ENCODE results near the gene ZNF883.

The ZNF883 gene

DNA sequence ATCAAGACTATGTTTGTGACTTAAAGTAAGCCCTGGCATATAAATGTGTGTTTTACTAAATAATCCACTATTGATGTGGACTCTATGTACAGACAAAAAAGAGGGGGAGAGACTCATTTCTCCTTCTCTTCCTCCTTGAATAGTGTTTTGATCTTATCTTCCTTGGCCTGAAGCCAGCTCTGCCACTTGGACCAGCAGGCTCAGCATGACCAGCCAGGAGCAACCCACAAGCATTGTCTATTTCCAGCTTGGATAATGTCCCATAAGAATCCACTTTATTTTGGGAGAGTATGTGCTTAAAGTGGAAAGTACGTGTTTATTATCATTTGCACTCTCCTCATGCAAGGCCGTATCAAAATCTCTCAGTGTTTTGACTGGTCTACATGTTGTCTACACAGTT, 97.5 kb downstream of the ZNF883 start:
- TF ChIP-seq, protein P1, sequence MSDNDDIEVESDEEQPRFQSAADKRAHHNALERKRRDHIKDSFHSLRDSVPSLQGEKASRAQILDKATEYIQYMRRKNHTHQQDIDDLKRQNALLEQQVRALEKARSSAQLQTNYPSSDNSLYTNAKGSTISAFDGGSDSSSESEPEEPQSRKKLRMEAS (IDR thresholded peaks at IDR 0.05; ENCODE audit: low read depth, low read length): no peak
- TF ChIP-seq, protein P2, sequence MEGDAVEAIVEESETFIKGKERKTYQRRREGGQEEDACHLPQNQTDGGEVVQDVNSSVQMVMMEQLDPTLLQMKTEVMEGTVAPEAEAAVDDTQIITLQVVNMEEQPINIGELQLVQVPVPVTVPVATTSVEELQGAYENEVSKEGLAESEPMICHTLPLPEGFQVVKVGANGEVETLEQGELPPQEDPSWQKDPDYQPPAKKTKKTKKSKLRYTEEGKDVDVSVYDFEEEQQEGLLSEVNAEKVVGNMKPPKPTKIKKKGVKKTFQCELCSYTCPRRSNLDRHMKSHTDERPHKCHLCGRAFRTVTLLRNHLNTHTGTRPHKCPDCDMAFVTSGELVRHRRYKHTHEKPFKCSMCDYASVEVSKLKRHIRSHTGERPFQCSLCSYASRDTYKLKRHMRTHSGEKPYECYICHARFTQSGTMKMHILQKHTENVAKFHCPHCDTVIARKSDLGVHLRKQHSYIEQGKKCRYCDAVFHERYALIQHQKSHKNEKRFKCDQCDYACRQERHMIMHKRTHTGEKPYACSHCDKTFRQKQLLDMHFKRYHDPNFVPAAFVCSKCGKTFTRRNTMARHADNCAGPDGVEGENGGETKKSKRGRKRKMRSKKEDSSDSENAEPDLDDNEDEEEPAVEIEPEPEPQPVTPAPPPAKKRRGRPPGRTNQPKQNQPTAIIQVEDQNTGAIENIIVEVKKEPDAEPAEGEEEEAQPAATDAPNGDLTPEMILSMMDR (IDR thresholded peaks at IDR 0.05; ENCODE audit: low read depth, low read length): no peak
- no peak for TF ChIP-seq MYC (IDR thresholded peaks at IDR 0.05; ENCODE audit: low read depth, low read length)
- TF ChIP-seq POLR2A (IDR thresholded peaks at IDR 0.05; ENCODE audit: extremely low read depth, insufficient read length): no peak
- no peak for DNase-seq (ENCODE audit: low read depth)
- H3K4me3 ChIP-seq (ENCODE audit: low read depth, low read length): no peak overlapping the region

DNA sequence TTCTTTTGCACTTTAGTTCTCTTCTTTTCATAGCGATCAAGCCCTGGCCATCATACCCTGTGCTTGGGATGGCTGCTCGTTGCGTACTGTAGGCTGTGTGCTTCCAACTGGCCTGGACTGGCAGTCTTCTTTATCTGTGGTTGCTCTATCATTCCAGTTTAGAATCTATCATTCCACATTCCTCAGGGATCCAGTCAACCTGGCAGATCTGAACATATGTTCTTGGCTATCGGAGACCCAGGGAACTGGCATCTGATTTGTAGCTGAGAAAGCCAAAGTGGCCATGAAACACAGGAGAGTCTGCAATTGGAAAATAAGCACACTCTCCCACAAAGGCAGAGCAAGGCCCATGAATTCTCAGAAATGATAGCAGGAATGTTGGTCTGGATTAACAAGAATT, 98.7 kb downstream of the ZNF883 start:
- H3K4me3 ChIP-seq (ENCODE audit: low read depth, low read length): no peak overlapping the region
- TF ChIP-seq MYC (IDR thresholded peaks at IDR 0.05; ENCODE audit: low read depth, low read length) (no peak), POLR2A (IDR thresholded peaks at IDR 0.05; ENCODE audit: extremely low read depth, insufficient read length) (no peak)
- TF ChIP-seq, protein P1 (IDR thresholded peaks at IDR 0.05; ENCODE audit: low read depth, low read length): no peak
- TF ChIP-seq, protein P2 (IDR thresholded peaks at IDR 0.05; ENCODE audit: low read depth, low read length): no peak
- no peak for DNase-seq (ENCODE audit: low read depth)

DNA sequence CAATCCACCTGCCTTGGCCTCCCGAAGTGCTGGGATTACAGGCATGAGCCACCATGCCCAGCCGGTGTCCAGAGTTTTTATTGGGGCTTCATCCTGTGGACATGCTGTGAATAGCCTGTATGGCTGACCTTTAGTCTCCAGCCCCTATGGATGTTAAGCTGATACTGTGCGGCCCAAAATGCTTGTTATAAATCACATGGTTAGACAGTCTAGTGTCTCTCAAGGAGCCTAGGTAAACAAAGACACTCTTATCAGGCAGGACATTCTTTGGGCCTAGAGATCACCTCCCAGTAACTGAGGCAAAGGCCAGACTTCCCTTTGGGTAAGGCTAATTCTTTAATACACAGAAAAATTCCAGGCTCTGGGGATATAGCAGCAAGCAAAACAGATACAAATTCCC, 99.4 kb downstream of the ZNF883 start:
- H3K4me3 ChIP-seq (ENCODE audit: low read depth, low read length): no peak overlapping the region
- DNase-seq (ENCODE audit: low read depth): no peak
- TF ChIP-seq MYC (IDR thresholded peaks at IDR 0.05; ENCODE audit: low read depth, low read length) (no peak), POLR2A (IDR thresholded peaks at IDR 0.05; ENCODE audit: extremely low read depth, insufficient read length) (no peak)
- TF ChIP-seq, protein P2 (IDR thresholded peaks at IDR 0.05; ENCODE audit: low read depth, low read length): no peak
- TF ChIP-seq, protein P1 (IDR thresholded peaks at IDR 0.05; ENCODE audit: low read depth, low read length): no peak

- no peak overlapping the region for H3K4me3 ChIP-seq (ENCODE audit: low read depth, low read length)
- TF ChIP-seq POLR2A (IDR thresholded peaks at IDR 0.05; ENCODE audit: extremely low read depth, insufficient read length) (no peak), MYC (IDR thresholded peaks at IDR 0.05; ENCODE audit: low read depth, low read length) (no peak)
- TF ChIP-seq, protein P1 (IDR thresholded peaks at IDR 0.05; ENCODE audit: low read depth, low read length): no peak
- TF ChIP-seq, protein P2 (IDR thresholded peaks at IDR 0.05; ENCODE audit: low read depth, low read length): no peak
- no peak for DNase-seq (ENCODE audit: low read depth)
These were observed 100.3 kb downstream of the ZNF883 start for GRCh38 chr9:112911736-112912135.
